ENCODE measurements around the gene SCGB1D1.
"Not testable (repeated sequence)": the region's sequence is repeated elsewhere in the genome, so short reads cannot be mapped to it uniquely, and the experiment has no call there.

Gene SCGB1D1

GRCh38 chr11:62182147-62182891, 7.7 kb upstream of the SCGB1D1 start:
- no peak overlapping the region for H2BK15ac ChIP-seq (ENCODE audit: low read length)
- no peak overlapping the region for H2AK5ac ChIP-seq (ENCODE audit: low read depth, low read length)
- no peak overlapping the region for H4K8ac ChIP-seq (ENCODE audit: low read depth, low read length)
- H3K9ac ChIP-seq (ENCODE audit: low read depth, low read length, poor library complexity): no peak overlapping the region
- H3K4me1 ChIP-seq (ENCODE audit: control insufficient read depth in 2 of 2, insufficient read depth in 1 of 2, low read depth in 1 of 2, low read length in 2 of 2): no peaks in the 10 kb centered on the region
- no peak overlapping the region for H3K14ac ChIP-seq (ENCODE audit: low read length)
- no peaks in the 10 kb centered on the region for H3K79me1 ChIP-seq (ENCODE audit: low read depth, low read length)
- no peak overlapping the region for H3K18ac ChIP-seq (ENCODE audit: low read length)
- no peak overlapping the region for H3K27ac ChIP-seq (replicated peaks; ENCODE audit: low read length)
- no peak overlapping the region for H3K23ac ChIP-seq (ENCODE audit: low read depth, low read length, poor library complexity)
- no peak overlapping the region for H2BK5ac ChIP-seq (ENCODE audit: low read length)
- no peak overlapping the region for H3K4ac ChIP-seq (ENCODE audit: low read length)
- no peaks in the 10 kb centered on the region for H3K36me3 ChIP-seq (replicated peaks in 1 of 2; ENCODE audit: control insufficient read depth in 2 of 2, insufficient read depth in 2 of 2, low read length in 2 of 2)
- H2BK12ac ChIP-seq (ENCODE audit: low read length): no peak overlapping the region
- DNase-seq (ENCODE audit: low spot score): no peak
- H2BK120ac ChIP-seq (ENCODE audit: low read depth, low read length): no peak overlapping the region
- H2AFZ ChIP-seq (ENCODE audit: low read length): no peak overlapping the region
- no peak overlapping the region for H3K4me3 ChIP-seq (ENCODE audit: low read length in 2 of 2)
- H3K9me3 ChIP-seq (replicated peaks in 1 of 2; ENCODE audit: control insufficient read depth in 2 of 2, insufficient read depth in 1 of 2, low read depth in 1 of 2, low read length in 2 of 2): no peaks in the 10 kb centered on the region
- no peak overlapping the region for H3K4me2 ChIP-seq (ENCODE audit: insufficient read depth, low read length, poor library complexity, severe bottlenecking)
- WGBS, 2 donors (ENCODE audit: extremely low coverage in 2 of 2, insufficient read length in 2 of 2, insufficient replicate concordance in 1 of 2): no CpG with 5 or more reads among the region's 8 CpGs
- H4K91ac ChIP-seq (ENCODE audit: low read depth, low read length, poor library complexity): no peak overlapping the region
- H3K27me3 ChIP-seq (ENCODE audit: control insufficient read depth in 3 of 3, insufficient read depth in 3 of 3, low read depth in 1 of 3, low read length in 3 of 3): peaks cover 0 to 10% (median 0%) of the 10 kb centered on the region in 3 experiments

GRCh38 chr11:62186195-62186594, 3.8 kb upstream of the SCGB1D1 start:
- H3K27me3 ChIP-seq (ENCODE audit: control insufficient read depth in 3 of 3, insufficient read depth in 3 of 3, low read depth in 1 of 3, low read length in 3 of 3): peaks cover 0 to 16% (median 0%) of the 10 kb centered on the region in 3 experiments
- WGBS, 2 donors (ENCODE audit: extremely low coverage in 2 of 2, insufficient read length in 2 of 2, insufficient replicate concordance in 1 of 2): no CpG with 5 or more reads among the region's 2 CpGs
- no peaks in the 10 kb centered on the region for H3K9me3 ChIP-seq (replicated peaks in 1 of 2; ENCODE audit: control insufficient read depth in 2 of 2, insufficient read depth in 1 of 2, low read depth in 1 of 2, low read length in 2 of 2)
- no peak overlapping the region for H2AFZ ChIP-seq (ENCODE audit: low read length)
- H3K4me1 ChIP-seq (ENCODE audit: control insufficient read depth in 2 of 2, insufficient read depth in 1 of 2, low read depth in 1 of 2, low read length in 2 of 2): no peaks in the 10 kb centered on the region
- no peak overlapping the region for H3K4ac ChIP-seq (ENCODE audit: low read length)
- no peak overlapping the region for H3K27ac ChIP-seq (replicated peaks; ENCODE audit: low read length)
- no peak overlapping the region for H3K14ac ChIP-seq (ENCODE audit: low read length)
- no peaks in the 10 kb centered on the region for H3K36me3 ChIP-seq (replicated peaks in 1 of 2; ENCODE audit: control insufficient read depth in 2 of 2, insufficient read depth in 2 of 2, low read length in 2 of 2)
- H3K4me3 ChIP-seq (ENCODE audit: low read length in 2 of 2): no peak overlapping the region
- H3K23ac ChIP-seq (ENCODE audit: low read depth, low read length, poor library complexity): no peak overlapping the region
- no peaks in the 10 kb centered on the region for H3K79me1 ChIP-seq (ENCODE audit: low read depth, low read length)
- no peak overlapping the region for H2BK120ac ChIP-seq (ENCODE audit: low read depth, low read length)
- no peak overlapping the region for H4K8ac ChIP-seq (ENCODE audit: low read depth, low read length)
- H4K91ac ChIP-seq (ENCODE audit: low read depth, low read length, poor library complexity): no peak overlapping the region
- H2BK12ac ChIP-seq (ENCODE audit: low read length): no peak overlapping the region
- no peak overlapping the region for H3K4me2 ChIP-seq (ENCODE audit: insufficient read depth, low read length, poor library complexity, severe bottlenecking)
- no peak for DNase-seq (ENCODE audit: low spot score)
- no peak overlapping the region for H2AK5ac ChIP-seq (ENCODE audit: low read depth, low read length)
- H2BK15ac ChIP-seq (ENCODE audit: low read length): no peak overlapping the region
- no peak overlapping the region for H3K18ac ChIP-seq (ENCODE audit: low read length)
- H3K9ac ChIP-seq (ENCODE audit: low read depth, low read length, poor library complexity): no peak overlapping the region
- no peak overlapping the region for H2BK5ac ChIP-seq (ENCODE audit: low read length)

- Histone ChIP-seq H3K36me3 (replicated peaks in 1 of 2; ENCODE audit: control insufficient read depth in 2 of 2, insufficient read depth in 2 of 2, low read length in 2 of 2) (no peaks in the 10 kb centered on the region), H3K23ac (ENCODE audit: low read depth, low read length, poor library complexity) (no peak overlapping the region), H3K9ac (ENCODE audit: low read depth, low read length, poor library complexity) (no peak overlapping the region), H3K27ac (replicated peaks; ENCODE audit: low read length) (no peak overlapping the region), H3K79me1 (ENCODE audit: low read depth, low read length) (no peaks in the 10 kb centered on the region), H3K14ac (ENCODE audit: low read length) (no peak overlapping the region), H2AFZ (ENCODE audit: low read length) (no peak overlapping the region), H2AK5ac (ENCODE audit: low read depth, low read length) (no peak overlapping the region), H4K8ac (ENCODE audit: low read depth, low read length) (no peak overlapping the region), H2BK5ac (ENCODE audit: low read length) (no peak overlapping the region), H3K4ac (ENCODE audit: low read length) (no peak overlapping the region), H3K27me3 (ENCODE audit: control insufficient read depth in 3 of 3, insufficient read depth in 3 of 3, low read depth in 1 of 3, low read length in 3 of 3) (peaks cover 0 to 39% (median 0%) of the 10 kb centered on the region in 3 experiments), H3K4me2 (ENCODE audit: insufficient read depth, low read length, poor library complexity, severe bottlenecking) (no peak overlapping the region), H2BK12ac (ENCODE audit: low read length) (no peak overlapping the region), H3K18ac (ENCODE audit: low read length) (no peak overlapping the region), H4K91ac (ENCODE audit: low read depth, low read length, poor library complexity) (no peak overlapping the region), H3K9me3 (replicated peaks in 1 of 2; ENCODE audit: control insufficient read depth in 2 of 2, insufficient read depth in 1 of 2, low read depth in 1 of 2, low read length in 2 of 2) (no peaks in the 10 kb centered on the region), H2BK120ac (ENCODE audit: low read depth, low read length) (no peak overlapping the region), H2BK15ac (ENCODE audit: low read length) (no peak overlapping the region), H3K4me1 (ENCODE audit: control insufficient read depth in 2 of 2, insufficient read depth in 1 of 2, low read depth in 1 of 2, low read length in 2 of 2) (peaks cover 0 to 6% of the 10 kb centered on the region in 2 donors), H3K4me3 (ENCODE audit: low read length in 2 of 2) (no peak overlapping the region)
- no CpG with 5 or more reads among the region's 4 CpGs for WGBS, 2 donors (ENCODE audit: extremely low coverage in 2 of 2, insufficient read length in 2 of 2, insufficient replicate concordance in 1 of 2)
- DNase-seq (ENCODE audit: low spot score): peak; percentile 20
These were observed 3.9 kb downstream of the SCGB1D1 start for GRCh38 chr11:62193952-62194351.

GRCh38 chr11:62195010-62195409, 5.0 kb downstream of the SCGB1D1 start:
- DNase-seq (ENCODE audit: low spot score); H3K4me2 ChIP-seq (ENCODE audit: insufficient read depth, low read length, poor library complexity, severe bottlenecking): not testable (repeated sequence)
- no CpG with 5 or more reads among the region's 9 CpGs for WGBS, 2 donors (ENCODE audit: extremely low coverage in 2 of 2, insufficient read length in 2 of 2, insufficient replicate concordance in 1 of 2)

More at GRCh38 chr11:62195010-62195409, 5.0 kb downstream of the SCGB1D1 start:
- not testable (repeated sequence) for H2BK12ac ChIP-seq (ENCODE audit: low read length); H4K8ac ChIP-seq (ENCODE audit: low read depth, low read length); H2AK5ac ChIP-seq (ENCODE audit: low read depth, low read length); H3K23ac ChIP-seq (ENCODE audit: low read depth, low read length, poor library complexity); H3K14ac ChIP-seq (ENCODE audit: low read length); H3K27ac ChIP-seq (replicated peaks; ENCODE audit: low read length); H3K18ac ChIP-seq (ENCODE audit: low read length); H2BK15ac ChIP-seq (ENCODE audit: low read length); H3K4me3 ChIP-seq (ENCODE audit: low read length in 2 of 2); H3K4ac ChIP-seq (ENCODE audit: low read length); H3K9me3 ChIP-seq (replicated peaks in 1 of 2; ENCODE audit: control insufficient read depth in 2 of 2, insufficient read depth in 1 of 2, low read depth in 1 of 2, low read length in 2 of 2); H2BK5ac ChIP-seq (ENCODE audit: low read length); H3K79me1 ChIP-seq (ENCODE audit: low read depth, low read length); H3K4me1 ChIP-seq (ENCODE audit: control insufficient read depth in 2 of 2, insufficient read depth in 1 of 2, low read depth in 1 of 2, low read length in 2 of 2); H4K91ac ChIP-seq (ENCODE audit: low read depth, low read length, poor library complexity); H2BK120ac ChIP-seq (ENCODE audit: low read depth, low read length); H2AFZ ChIP-seq (ENCODE audit: low read length); H3K9ac ChIP-seq (ENCODE audit: low read depth, low read length, poor library complexity); H3K36me3 ChIP-seq (replicated peaks in 1 of 2; ENCODE audit: control insufficient read depth in 2 of 2, insufficient read depth in 2 of 2, low read length in 2 of 2)
- H3K27me3 ChIP-seq (ENCODE audit: control insufficient read depth in 3 of 3, insufficient read depth in 3 of 3, low read depth in 1 of 3, low read length in 3 of 3): peaks cover 0 to 37% (median 0%) of the 10 kb centered on the region in 3 experiments

Data from neuronal stem cell (in vitro differentiated cells).